ENCODE results near the gene CACNA2D1. TPM values are rescaled to one million over a fixed set of nuclear protein-coding genes. Genes with fewer than 3 reads are reported as not detected.

CACNA2D1 gene
- total RNA-seq, 1 donor from 2014 or later, result 17.2 TPM

- no peak for DNase-seq (ENCODE audit: low spot score)
Observed at GRCh38 chr7:81990395-81990794, 453.2 kb downstream of the CACNA2D1 start.

GRCh38 chr7:81986723-81987470 is 456.7 kb downstream of the CACNA2D1 start:
- DNase-seq (ENCODE audit: low spot score), result no peak

GRCh38 chr7:81983406-81983805 is 460.2 kb downstream of the CACNA2D1 start:
- DNase-seq (ENCODE audit: low spot score), result no peak

- DNase-seq (ENCODE audit: low spot score), result no peak
Observed at GRCh38 chr7:81973117-81973516, 470.5 kb downstream of the CACNA2D1 start.

GRCh38 chr7:81960026-81960425 is 483.6 kb downstream of the CACNA2D1 start:
- no peak for DNase-seq (ENCODE audit: low spot score)

- DNase-seq (ENCODE audit: low spot score), result no peak
Observed at GRCh38 chr7:81957517-81957916, 486.1 kb downstream of the CACNA2D1 start.

GRCh38 chr7:81956520-81956919 is 487.1 kb downstream of the CACNA2D1 start:
- DNase-seq (ENCODE audit: low spot score), result no peak

- DNase-seq (ENCODE audit: low spot score), result no peak
Observed at GRCh38 chr7:81949306-81949705, 494.3 kb downstream of the CACNA2D1 start.

GRCh38 chr7:81944058-81944457 is 499.5 kb downstream of the CACNA2D1 start:
- no peak for DNase-seq (ENCODE audit: low spot score)

- no peak for DNase-seq (ENCODE audit: low spot score)
Observed at GRCh38 chr7:81937091-81937490, 506.5 kb downstream of the CACNA2D1 start.

GRCh38 chr7:81934596-81935301 is 508.8 kb downstream of the CACNA2D1 start:
- DNase-seq (ENCODE audit: low spot score), result no peak

- DNase-seq (ENCODE audit: low spot score), result no peak
Observed at GRCh38 chr7:81932936-81933335, 510.6 kb downstream of the CACNA2D1 start.

GRCh38 chr7:81929386-81929785 is 514.2 kb downstream of the CACNA2D1 start:
- no peak for DNase-seq (ENCODE audit: low spot score)

- no peak for DNase-seq (ENCODE audit: low spot score)
Observed at GRCh38 chr7:81926154-81926553, 517.4 kb downstream of the CACNA2D1 start.

GRCh38 chr7:81925530-81925929 is 518.0 kb downstream of the CACNA2D1 start:
- no peak for DNase-seq (ENCODE audit: low spot score)

- no peak for DNase-seq (ENCODE audit: low spot score)
Observed at GRCh38 chr7:81924494-81924893, 519.1 kb downstream of the CACNA2D1 start.

- DNase-seq (ENCODE audit: low spot score), result no peak
Observed at GRCh38 chr7:81919494-81919893, 524.1 kb downstream of the CACNA2D1 start.

GRCh38 chr7:81908220-81908619 is 535.4 kb downstream of the CACNA2D1 start:
- no peak for DNase-seq (ENCODE audit: low spot score)

- DNase-seq (ENCODE audit: low spot score), result no peak
Observed at GRCh38 chr7:81903115-81903514, 540.5 kb downstream of the CACNA2D1 start.

GRCh38 chr7:81902536-81902935 is 541.0 kb downstream of the CACNA2D1 start:
- no peak for DNase-seq (ENCODE audit: low spot score)

Data from mucosa of gallbladder (tissue), 1 donor.